Urinary bladder (tissue), 4 donors: Measurements from ENCODE around the gene KIF5C. TPM values are rescaled to one million over a fixed set of nuclear protein-coding genes. Genes with fewer than 3 reads are reported as not detected.
A peak's percentile ranks its signal among the peaks of the same experiment; 100 is the strongest.

Source experiments
- DNase-seq: peaks from one replicate; pipeline ENCODE4 v3.0.0-alpha.2; 2015; ENCODE audit errors: extremely low spot score
- H3K27ac ChIP-seq: one replicate; pipeline ENCODE4 v1.5.1; 2013; ENCODE audit warnings: low read depth, mild to moderate bottlenecking, moderate library complexity
- H3K36me3 ChIP-seq: one replicate; pipeline ENCODE4 v1.6.1; 2013; ENCODE audit warnings: mild to moderate bottlenecking, moderate library complexity; ENCODE audit not compliant: insufficient read depth
- H3K4me1 ChIP-seq: one replicate; pipeline ENCODE4 v1.6.1; 2013; ENCODE audit warnings: mild to moderate bottlenecking, moderate library complexity; ENCODE audit not compliant: insufficient read depth
- H3K4me3 ChIP-seq: one replicate; pipeline ENCODE4 v1.5.1; 2013; ENCODE audit warnings: low read depth, low read length
- WGBS: extraction: QIAGEN DNeasy Blood & Tissue Kit; methylation state at CpG from one replicate; pipeline ENCODE4 v1.1.7; 2013; 5-methylcytosine and 5-hydroxymethylcytosine counted together
- polyA plus RNA-seq: library from polyadenylated mRNA; stranded (reverse); fragments of 200-250 nt; gene quantifications from one replicate; pipeline ENCODE4 v1.2.3, GENCODE V29; 2013
- total RNA-seq: library from RNA; depleted of rRNA; stranded (reverse); fragments of >200 nt; gene quantifications from one replicate; pipeline ENCODE4 v1.2.3, GENCODE V29; 2014
- donor health status: healthy with polysubstance abuse.
- donor health status: healthy.

The KIF5C gene
- total and polyA plus RNA-seq, 2 donors, result 2.8 to 10.8 TPM

GRCh38 chr2:148875387-148876051, 492 bp downstream of the KIF5C start:
- no peak for DNase-seq
- Histone ChIP-seq H3K4me1 (peaks cover 2% of the 10 kb centered on the region), H3K36me3 (no peaks in the 10 kb centered on the region), H3K4me3 (peak overlapping the region; percentile 54), H3K27ac (no peak overlapping the region)
- WGBS, result 2% methylated on average over 74 of the region's 74 CpGs

- Histone ChIP-seq H3K36me3 (no peaks in the 10 kb centered on the region), H3K27ac (no peak overlapping the region), H3K4me1 (peaks cover 2% of the 10 kb centered on the region), H3K4me3 (peak overlapping the region; percentile 54)
- 2% methylated on average over 25 of the region's 25 CpGs for WGBS
- no peak for DNase-seq
Measured at GRCh38 chr2:148876202-148876594, 1.2 kb downstream of the KIF5C start.

GRCh38 chr2:148876595-148877402, 1.8 kb downstream of the KIF5C start:
- no peak overlapping the region for H3K4me3 ChIP-seq
- no peak overlapping the region for H3K27ac ChIP-seq
- H3K4me1 ChIP-seq, result peaks cover 2% of the 10 kb centered on the region
- WGBS, result 12% methylated on average over 34 of the region's 34 CpGs
- H3K36me3 ChIP-seq, result no peaks in the 10 kb centered on the region
- DNase-seq, result no peak

GRCh38 chr2:148877403-148877740, 2.3 kb downstream of the KIF5C start:
- 25% methylated on average over 1 of the region's 1 CpG for WGBS
- H3K36me3 ChIP-seq, result no peaks in the 10 kb centered on the region
- no peak overlapping the region for H3K4me3 ChIP-seq
- no peak overlapping the region for H3K27ac ChIP-seq
- H3K4me1 ChIP-seq, result peaks cover 2% of the 10 kb centered on the region
- no peak for DNase-seq

GRCh38 chr2:148880636-148881035, 5.6 kb downstream of the KIF5C start:
- H3K4me3 ChIP-seq, result no peak overlapping the region
- peaks cover 2% of the 10 kb centered on the region for H3K36me3 ChIP-seq
- WGBS, result 89% methylated on average over 2 of the region's 2 CpGs
- H3K4me1 ChIP-seq, result peaks cover under 1% of the 10 kb centered on the region
- no peak for DNase-seq
- H3K27ac ChIP-seq, result no peak overlapping the region

GRCh38 chr2:148882051-148882450, 7.0 kb downstream of the KIF5C start:
- WGBS, result 67% methylated on average over 9 of the region's 9 CpGs
- H3K4me3 ChIP-seq, result no peak overlapping the region
- no peaks in the 10 kb centered on the region for H3K4me1 ChIP-seq
- no peak for DNase-seq
- H3K27ac ChIP-seq, result no peak overlapping the region
- peaks cover 2% of the 10 kb centered on the region for H3K36me3 ChIP-seq

GRCh38 chr2:148885209-148885608, 10.2 kb downstream of the KIF5C start:
- Histone ChIP-seq H3K4me3 (no peak overlapping the region), H3K27ac (no peak overlapping the region), H3K36me3 (peaks cover 2% of the 10 kb centered on the region), H3K4me1 (no peaks in the 10 kb centered on the region)
- no peak for DNase-seq
- WGBS, result 92% methylated on average over 10 of the region's 10 CpGs

GRCh38 chr2:148885988-148886387, 11.0 kb downstream of the KIF5C start:
- 68% methylated on average over 3 of the region's 3 CpGs for WGBS
- no peak overlapping the region for H3K4me3 ChIP-seq

GRCh38 chr2:148887350-148888002, 12.4 kb downstream of the KIF5C start:
- H3K4me3 ChIP-seq, result peak overlapping the region; percentile 30
- DNase-seq, result no peak
- H3K36me3 ChIP-seq, result peaks cover 2% of the 10 kb centered on the region
- WGBS, result 7% methylated on average over 19 of the region's 19 CpGs
- H3K27ac ChIP-seq, result no peak overlapping the region
- H3K4me1 ChIP-seq, result no peaks in the 10 kb centered on the region

More at GRCh38 chr2:148885988-148886387, 11.0 kb downstream of the KIF5C start:
- H3K4me1 ChIP-seq, result no peaks in the 10 kb centered on the region
- no peak overlapping the region for H3K27ac ChIP-seq
- H3K36me3 ChIP-seq, result peaks cover 2% of the 10 kb centered on the region
- DNase-seq, result no peak

GRCh38 chr2:148888003-148888501, 13.0 kb downstream of the KIF5C start:
- no peak for DNase-seq
- WGBS, result 4% methylated on average over 34 of the region's 34 CpGs

GRCh38 chr2:148888986-148889385, 14.0 kb downstream of the KIF5C start:
- H3K4me3 ChIP-seq, result no peak overlapping the region
- DNase-seq, result no peak
- no peaks in the 10 kb centered on the region for H3K4me1 ChIP-seq
- peaks cover under 1% of the 10 kb centered on the region for H3K36me3 ChIP-seq
- no peak overlapping the region for H3K27ac ChIP-seq

More at GRCh38 chr2:148888003-148888501, 13.0 kb downstream of the KIF5C start:
- Histone ChIP-seq H3K4me1 (no peaks in the 10 kb centered on the region), H3K4me3 (peak overlapping the region; percentile 30), H3K36me3 (peaks cover 2% of the 10 kb centered on the region), H3K27ac (no peak overlapping the region)

GRCh38 chr2:148893906-148894305, 18.9 kb downstream of the KIF5C start:
- Histone ChIP-seq H3K27ac (no peak overlapping the region), H3K4me1 (no peaks in the 10 kb centered on the region), H3K4me3 (no peak overlapping the region), H3K36me3 (no peaks in the 10 kb centered on the region)
- DNase-seq, result no peak

- 73% methylated on average over 4 of the region's 4 CpGs for WGBS
- DNase-seq, result no peak
- no peaks in the 10 kb centered on the region for H3K36me3 ChIP-seq
- H3K4me1 ChIP-seq, result no peaks in the 10 kb centered on the region
- H3K27ac ChIP-seq, result no peak overlapping the region
- no peak overlapping the region for H3K4me3 ChIP-seq
Measured at GRCh38 chr2:148896136-148896535, 21.1 kb downstream of the KIF5C start.
